OCI-LY1 (cell line): ENCODE results near the gene ZSCAN12.

Experiments
- H2AFZ ChIP-seq: fragments of 200-600 bp; sonication (generic), shearing (Covaris generic); 2 replicates; pipeline ENCODE4 v1.6.0; 2014; ENCODE audit warnings: antibody characterized with exemption, mild to moderate bottlenecking, low read length
- H3F3A ChIP-seq: fragments of 200-600 bp; sonication (generic), shearing (Covaris generic); 2 replicates; pipeline ENCODE4 v1.6.0; 2014; ENCODE audit warnings: mild to moderate bottlenecking, antibody characterized with exemption, low read length, moderate library complexity; ENCODE audit not compliant: insufficient read depth
- H3K27ac ChIP-seq: fragments of 200-600 bp; sonication (generic); 2 replicates; pipeline ENCODE4 v1.5.1; 2014; ENCODE audit warnings: low read length, mixed run types, mild to moderate bottlenecking, low read depth; ENCODE audit not compliant: poor library complexity, severe bottlenecking
- H3K27me3 ChIP-seq: fragments of 200-600 bp; sonication (generic); 2 replicates; pipeline ENCODE4 v1.6.0; 2014; ENCODE audit warnings: antibody characterized with exemption, mild to moderate bottlenecking, low read length, moderate library complexity; ENCODE audit not compliant: insufficient read depth
- H3K36me3 ChIP-seq: fragments of 200-600 bp; sonication (generic); 2 replicates; pipeline ENCODE4 v1.6.1; 2014; ENCODE audit warnings: mild to moderate bottlenecking, antibody characterized with exemption, low read length, moderate library complexity, mixed read lengths; ENCODE audit not compliant: insufficient read depth
- H3K4me1 ChIP-seq: fragments of 200-600 bp; sonication (generic); 2 replicates; pipeline ENCODE4 v1.5.1; 2014; ENCODE audit warnings: mild to moderate bottlenecking, low read length, moderate library complexity; ENCODE audit not compliant: insufficient read depth, severe bottlenecking
- H3K4me2 ChIP-seq: fragments of 200-600 bp; sonication (generic), shearing (Covaris generic); 2 replicates; pipeline ENCODE4 v1.6.1; 2014; ENCODE audit warnings: low read length
- H3K4me3 ChIP-seq: fragments of 200-600 bp; sonication (generic); 2 replicates; pipeline ENCODE4 v1.5.1; 2014; ENCODE audit warnings: low read length, low read depth, mild to moderate bottlenecking, mixed read lengths; ENCODE audit not compliant: poor library complexity, severe bottlenecking
- H3K79me2 ChIP-seq: fragments of 200-600 bp; shearing (Covaris generic); 2 replicates; pipeline ENCODE4 v1.6.1; 2016; ENCODE audit warnings: mixed run types, low read length, mixed read lengths; ENCODE audit not compliant: insufficient read depth
- H3K9ac ChIP-seq: fragments of 200-600 bp; sonication (generic), shearing (Covaris generic); 2 replicates; pipeline ENCODE4 v1.6.1; 2014; ENCODE audit warnings: mild to moderate bottlenecking, low read length, mixed read lengths
- H3K9me2 ChIP-seq: fragments of 200-600 bp; sonication (generic), shearing (Covaris generic); 2 replicates; pipeline ENCODE4 v1.6.1; 2014; ENCODE audit warnings: low read depth, mild to moderate bottlenecking, low read length, mixed read lengths
- H3K9me3 ChIP-seq: fragments of 200-600 bp; shearing (Covaris generic); 2 replicates; pipeline ENCODE4 v1.6.1; 2014; ENCODE audit warnings: low read length, mixed read lengths
- H4K20me1 ChIP-seq: fragments of 200-600 bp; sonication (generic), shearing (Covaris generic); 2 replicates; pipeline ENCODE4 v1.6.0; 2016; ENCODE audit warnings: mild to moderate bottlenecking, low read length; ENCODE audit not compliant: insufficient read depth
- CTCF ChIP-seq: fragments of 200-600 bp; sonication (generic), shearing (Covaris generic); IDR thresholded peaks from 2 replicates; pipeline ENCODE4 v1.5.1; 2017; ENCODE audit warnings: mild to moderate bottlenecking, antibody characterized with exemption, low read length, moderate library complexity, mixed read lengths
- EZH2 ChIP-seq: fragments of 200-600 bp; sonication (generic), shearing (Covaris generic); IDR thresholded peaks from 2 replicates; pipeline ENCODE4 v1.8.0; 2017; ENCODE audit warnings: borderline replicate concordance, mixed run types, mild to moderate bottlenecking, antibody characterized with exemption, low read length, moderate library complexity, mixed read lengths

Gene ZSCAN12

GRCh38 chr6:28349344-28349891 lies 50.1 kb downstream of the ZSCAN12 start:
- peaks cover 19% of the 10 kb centered on the region for H3K4me1 ChIP-seq
- H3K27me3 ChIP-seq: no peaks in the 10 kb centered on the region
- H3K4me2 ChIP-seq: peak overlapping the region; percentile 94
- peak overlapping the region; percentile 87 for H3K9ac ChIP-seq
- H3K79me2 ChIP-seq: peaks cover 16% of the 10 kb centered on the region
- H2AFZ ChIP-seq: peak overlapping the region; percentile 100
- no peak overlapping the region for H3K27ac ChIP-seq
- peaks cover 14% of the 10 kb centered on the region for H3K36me3 ChIP-seq
- TF ChIP-seq EZH2 (no peak), CTCF (no peak)
- peak overlapping the region; percentile 92 for H3K4me3 ChIP-seq
- H3K9me2 ChIP-seq: no peaks in the 10 kb centered on the region
- peaks cover 3% of the 10 kb centered on the region; the same call in 1 of the 2 replicates for H3K9me3 ChIP-seq
- H3F3A ChIP-seq: no peaks in the 10 kb centered on the region
- H4K20me1 ChIP-seq: no peaks in the 10 kb centered on the region

- Histone ChIP-seq H3K36me3 (no peaks in the 10 kb centered on the region; the same call in 1 of the 2 replicates), H3K9me2 (no peaks in the 10 kb centered on the region), H4K20me1 (no peaks in the 10 kb centered on the region), H3K9ac (no peak overlapping the region), H3K4me3 (no peak overlapping the region), H3K4me1 (peaks cover 19% of the 10 kb centered on the region), H3K27me3 (no peaks in the 10 kb centered on the region), H3K79me2 (peaks cover 16% of the 10 kb centered on the region), H2AFZ (no peak overlapping the region), H3K4me2 (no peak overlapping the region), H3K27ac (no peak overlapping the region), H3F3A (no peaks in the 10 kb centered on the region), H3K9me3 (no peaks in the 10 kb centered on the region)
- TF ChIP-seq EZH2 (no peak), CTCF (no peak)
These were observed 52.4 kb downstream of the ZSCAN12 start for GRCh38 chr6:28347119-28347518.

GRCh38 chr6:28345201-28345600 lies 54.3 kb downstream of the ZSCAN12 start:
- no peak overlapping the region for H3K4me2 ChIP-seq
- no peak overlapping the region for H3K4me3 ChIP-seq

More at GRCh38 chr6:28345201-28345600, 54.3 kb downstream of the ZSCAN12 start:
- H3K4me1 ChIP-seq: peaks cover 5% of the 10 kb centered on the region
- TF ChIP-seq EZH2 (no peak), CTCF (no peak)
- no peaks in the 10 kb centered on the region; the same call in 1 of the 2 replicates for H3K36me3 ChIP-seq
- no peak overlapping the region for H3K9ac ChIP-seq
- H3F3A ChIP-seq: no peaks in the 10 kb centered on the region
- H2AFZ ChIP-seq: no peak overlapping the region
- no peak overlapping the region for H3K27ac ChIP-seq
- no peaks in the 10 kb centered on the region for H3K27me3 ChIP-seq
- H3K9me2 ChIP-seq: no peaks in the 10 kb centered on the region
- no peaks in the 10 kb centered on the region for H3K9me3 ChIP-seq
- H4K20me1 ChIP-seq: no peaks in the 10 kb centered on the region
- peaks cover 1% of the 10 kb centered on the region for H3K79me2 ChIP-seq
